ENCODE measurements around the gene FNDC3B. TPM values are rescaled to one million over a fixed set of nuclear protein-coding genes. Genes with fewer than 3 reads are reported as not detected.

The FNDC3B gene
- total RNA-seq, 1 donor, result 221 TPM

- no peak overlapping the region for H3K4me3 ChIP-seq (ENCODE audit: low read depth, low read length)
- DNase-seq (ENCODE audit: low read depth), result peak; percentile 69
- no peak for TF ChIP-seq CTCF (IDR thresholded peaks at IDR 0.05; ENCODE audit: insufficient read depth, low read depth, low read length)
Measured at GRCh38 chr3:172085557-172085895, 46.1 kb downstream of the FNDC3B start.

- no peak for TF ChIP-seq CTCF (IDR thresholded peaks at IDR 0.05; ENCODE audit: insufficient read depth, low read depth, low read length)
- H3K4me3 ChIP-seq (ENCODE audit: low read depth, low read length), result no peak overlapping the region
- DNase-seq (ENCODE audit: low read depth), result no peak
Measured at GRCh38 chr3:172086071-172086470, 46.7 kb downstream of the FNDC3B start.

- TF ChIP-seq CTCF (IDR thresholded peaks at IDR 0.05; ENCODE audit: insufficient read depth, low read depth, low read length), result no peak
- H3K4me3 ChIP-seq (ENCODE audit: low read depth, low read length), result no peak overlapping the region
- no peak for DNase-seq (ENCODE audit: low read depth)
Measured at GRCh38 chr3:172087198-172087597, 47.8 kb downstream of the FNDC3B start.

GRCh38 chr3:172087602-172088580 lies 48.5 kb downstream of the FNDC3B start:
- no peak for TF ChIP-seq CTCF (IDR thresholded peaks at IDR 0.05; ENCODE audit: insufficient read depth, low read depth, low read length)
- no peak for DNase-seq (ENCODE audit: low read depth)
- no peak overlapping the region for H3K4me3 ChIP-seq (ENCODE audit: low read depth, low read length)

- DNase-seq (ENCODE audit: low read depth), result peak; percentile 71
- TF ChIP-seq CTCF (IDR thresholded peaks at IDR 0.05; ENCODE audit: insufficient read depth, low read depth, low read length), result no peak
- H3K4me3 ChIP-seq (ENCODE audit: low read depth, low read length), result no peak overlapping the region
Measured at GRCh38 chr3:172089250-172089649, 49.9 kb downstream of the FNDC3B start.

- DNase-seq (ENCODE audit: low read depth), result no peak
- no peak overlapping the region for H3K4me3 ChIP-seq (ENCODE audit: low read depth, low read length)
- no peak for TF ChIP-seq CTCF (IDR thresholded peaks at IDR 0.05; ENCODE audit: insufficient read depth, low read depth, low read length)
Measured at GRCh38 chr3:172090035-172090434, 50.7 kb downstream of the FNDC3B start.
